Measurements from ENCODE around the gene UPK3B. TPM values are rescaled to one million over a fixed set of nuclear protein-coding genes. Genes with fewer than 3 reads are reported as not detected.

Gene UPK3B
- total and polyA plus RNA-seq, 2 of the 13 experiments (the other 11 are each of a cell fraction or from before 2014, with no cell fraction given), result not detected

DNA sequence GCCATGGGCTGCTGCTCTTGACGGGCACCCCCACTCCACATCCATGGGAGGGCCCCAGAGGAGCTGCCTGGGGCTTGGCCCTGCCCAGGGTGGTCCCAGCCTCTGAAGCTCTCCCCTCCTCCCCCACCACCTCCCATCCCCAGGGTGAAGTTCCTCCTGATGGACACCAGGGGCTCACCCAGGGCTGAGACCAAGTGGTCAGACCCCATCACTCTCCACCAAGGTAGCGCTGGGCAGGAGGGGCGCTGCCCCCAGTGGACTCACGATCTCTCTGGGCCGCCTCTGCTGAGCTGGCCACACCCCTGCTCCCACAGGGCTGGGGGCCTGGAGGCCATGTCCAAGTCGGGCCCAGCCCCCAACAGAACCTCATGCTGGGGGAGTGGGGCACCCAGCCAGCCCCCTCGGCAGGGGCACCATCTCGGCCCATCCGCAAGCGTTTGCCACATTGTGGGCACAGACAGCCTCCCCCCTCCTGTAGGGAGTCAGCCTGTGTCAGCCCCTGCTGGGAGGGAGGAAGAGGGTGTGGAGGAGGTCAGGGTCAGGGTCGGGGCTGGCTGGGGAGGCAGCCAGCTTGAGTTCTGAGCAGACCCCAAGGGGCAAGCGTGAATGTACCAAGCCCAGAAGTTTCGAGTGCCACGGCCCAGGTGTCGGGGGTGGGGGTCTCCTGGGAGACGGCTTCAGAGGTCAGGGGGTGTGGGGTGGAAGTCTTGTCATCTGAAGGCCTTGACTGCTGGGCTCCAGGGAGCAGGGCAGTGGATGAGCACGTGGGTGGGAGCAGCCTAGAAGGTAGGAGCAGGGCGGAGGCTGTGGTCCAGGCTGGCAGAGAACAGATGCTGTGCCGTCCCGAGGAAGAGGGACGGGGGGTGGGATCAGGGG lies 2.8 kb downstream of the UPK3B start (continued):
- TF ChIP-seq REPIN1 (CRISPR knock-in tag; IDR thresholded peaks at IDR 0.05; ENCODE audit: borderline replicate concordance, low read depth) (no peak), TMF1 (CRISPR knock-in tag; IDR thresholded peaks at IDR 0.05; ENCODE audit: low read depth) (no peak), ISL2 (CRISPR knock-in tag; IDR thresholded peaks at IDR 0.05) (no peak), MZF1 (CRISPR knock-in tag; IDR thresholded peaks at IDR 0.05; ENCODE audit: borderline replicate concordance) (no peak), POLR2AphosphoS2 (IDR thresholded peaks at IDR 0.05; ENCODE audit: low read depth, low read length) (no peak), ZNF563 (CRISPR knock-in tag; IDR thresholded peaks at IDR 0.05) (no peak), ZC3H13 (CRISPR knock-in tag; IDR thresholded peaks at IDR 0.05) (no peak), MAZ (IDR thresholded peaks at IDR 0.05; ENCODE audit: borderline replicate concordance, low read depth, low read length) (no peak), MAZ (CRISPR knock-in tag; IDR thresholded peaks at IDR 0.05; ENCODE audit: low read depth) (peak; percentile 32; the same call in 1 of the 2 replicates), YEATS2 (CRISPR knock-in tag; IDR thresholded peaks at IDR 0.05; ENCODE audit: borderline replicate concordance) (no peak), ZNF660 (CRISPR knock-in tag; IDR thresholded peaks at IDR 0.05; ENCODE audit: borderline replicate concordance, low read depth) (no peak), ZNF263 (CRISPR knock-in tag; IDR thresholded peaks at IDR 0.05) (no peak), HCFC1 (IDR thresholded peaks at IDR 0.05; ENCODE audit: low read depth, low read length) (no peak), CBX5 (CRISPR knock-in tag; IDR thresholded peaks at IDR 0.05; ENCODE audit: borderline replicate concordance) (0 out of 2 replicates have a peak, but pooled peaks have one; percentile 30), ZNF207 (IDR thresholded peaks at IDR 0.05; ENCODE audit: borderline replicate concordance) (no peak), ZNF775 (CRISPR knock-in tag; IDR thresholded peaks at IDR 0.05; ENCODE audit: borderline replicate concordance) (no peak), RELA (CRISPR knock-in tag; IDR thresholded peaks at IDR 0.05) (no peak), AGO2 (optimal IDR thresholded peaks at IDR 0.05; ENCODE audit: low read depth, low read length) (peak; percentile 20), MTA3 (CRISPR knock-in tag; IDR thresholded peaks at IDR 0.05) (no peak), ZSCAN12 (CRISPR knock-in tag; IDR thresholded peaks at IDR 0.05) (no peak)
- TF ChIP-seq, protein P1, sequence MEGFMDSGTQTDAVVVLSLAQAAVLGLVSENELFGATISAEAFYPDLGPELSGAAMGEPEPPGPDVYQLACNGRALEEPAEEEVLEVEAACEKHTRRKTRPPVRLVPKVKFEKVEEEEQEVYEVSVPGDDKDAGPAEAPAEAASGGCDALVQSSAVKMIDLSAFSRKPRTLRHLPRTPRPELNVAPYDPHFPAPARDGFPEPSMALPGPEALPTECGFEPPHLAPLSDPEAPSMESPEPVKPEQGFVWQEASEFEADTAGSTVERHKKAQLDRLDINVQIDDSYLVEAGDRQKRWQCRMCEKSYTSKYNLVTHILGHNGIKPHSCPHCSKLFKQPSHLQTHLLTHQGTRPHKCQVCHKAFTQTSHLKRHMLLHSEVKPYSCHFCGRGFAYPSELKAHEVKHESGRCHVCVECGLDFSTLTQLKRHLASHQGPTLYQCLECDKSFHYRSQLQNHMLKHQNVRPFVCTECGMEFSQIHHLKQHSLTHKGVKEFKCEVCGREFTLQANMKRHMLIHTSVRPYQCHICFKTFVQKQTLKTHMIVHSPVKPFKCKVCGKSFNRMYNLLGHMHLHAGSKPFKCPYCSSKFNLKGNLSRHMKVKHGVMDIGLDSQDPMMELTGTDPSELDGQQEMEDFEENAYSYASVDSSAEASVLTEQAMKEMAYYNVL (CRISPR knock-in tag; IDR thresholded peaks at IDR 0.05; ENCODE audit: borderline replicate concordance), result no peak
- TF ChIP-seq, protein P2, sequence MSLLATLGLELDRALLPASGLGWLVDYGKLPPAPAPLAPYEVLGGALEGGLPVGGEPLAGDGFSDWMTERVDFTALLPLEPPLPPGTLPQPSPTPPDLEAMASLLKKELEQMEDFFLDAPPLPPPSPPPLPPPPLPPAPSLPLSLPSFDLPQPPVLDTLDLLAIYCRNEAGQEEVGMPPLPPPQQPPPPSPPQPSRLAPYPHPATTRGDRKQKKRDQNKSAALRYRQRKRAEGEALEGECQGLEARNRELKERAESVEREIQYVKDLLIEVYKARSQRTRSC (CRISPR knock-in tag; IDR thresholded peaks at IDR 0.05; ENCODE audit: low read depth), result no peak
- TF ChIP-seq, protein P3, sequence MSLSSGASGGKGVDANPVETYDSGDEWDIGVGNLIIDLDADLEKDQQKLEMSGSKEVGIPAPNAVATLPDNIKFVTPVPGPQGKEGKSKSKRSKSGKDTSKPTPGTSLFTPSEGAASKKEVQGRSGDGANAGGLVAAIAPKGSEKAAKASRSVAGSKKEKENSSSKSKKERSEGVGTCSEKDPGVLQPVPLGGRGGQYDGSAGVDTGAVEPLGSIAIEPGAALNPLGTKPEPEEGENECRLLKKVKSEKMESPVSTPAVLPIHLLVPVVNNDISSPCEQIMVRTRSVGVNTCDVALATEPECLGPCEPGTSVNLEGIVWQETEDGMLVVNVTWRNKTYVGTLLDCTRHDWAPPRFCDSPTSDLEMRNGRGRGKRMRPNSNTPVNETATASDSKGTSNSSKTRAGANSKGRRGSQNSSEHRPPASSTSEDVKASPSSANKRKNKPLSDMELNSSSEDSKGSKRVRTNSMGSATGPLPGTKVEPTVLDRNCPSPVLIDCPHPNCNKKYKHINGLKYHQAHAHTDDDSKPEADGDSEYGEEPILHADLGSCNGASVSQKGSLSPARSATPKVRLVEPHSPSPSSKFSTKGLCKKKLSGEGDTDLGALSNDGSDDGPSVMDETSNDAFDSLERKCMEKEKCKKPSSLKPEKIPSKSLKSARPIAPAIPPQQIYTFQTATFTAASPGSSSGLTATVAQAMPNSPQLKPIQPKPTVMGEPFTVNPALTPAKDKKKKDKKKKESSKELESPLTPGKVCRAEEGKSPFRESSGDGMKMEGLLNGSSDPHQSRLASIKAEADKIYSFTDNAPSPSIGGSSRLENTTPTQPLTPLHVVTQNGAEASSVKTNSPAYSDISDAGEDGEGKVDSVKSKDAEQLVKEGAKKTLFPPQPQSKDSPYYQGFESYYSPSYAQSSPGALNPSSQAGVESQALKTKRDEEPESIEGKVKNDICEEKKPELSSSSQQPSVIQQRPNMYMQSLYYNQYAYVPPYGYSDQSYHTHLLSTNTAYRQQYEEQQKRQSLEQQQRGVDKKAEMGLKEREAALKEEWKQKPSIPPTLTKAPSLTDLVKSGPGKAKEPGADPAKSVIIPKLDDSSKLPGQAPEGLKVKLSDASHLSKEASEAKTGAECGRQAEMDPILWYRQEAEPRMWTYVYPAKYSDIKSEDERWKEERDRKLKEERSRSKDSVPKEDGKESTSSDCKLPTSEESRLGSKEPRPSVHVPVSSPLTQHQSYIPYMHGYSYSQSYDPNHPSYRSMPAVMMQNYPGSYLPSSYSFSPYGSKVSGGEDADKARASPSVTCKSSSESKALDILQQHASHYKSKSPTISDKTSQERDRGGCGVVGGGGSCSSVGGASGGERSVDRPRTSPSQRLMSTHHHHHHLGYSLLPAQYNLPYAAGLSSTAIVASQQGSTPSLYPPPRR (CRISPR knock-in tag; IDR thresholded peaks at IDR 0.05; ENCODE audit: borderline replicate concordance), result peak; percentile 19; the same call in 1 of the 2 replicates

Data from HepG2 (cell line).